ENCODE data around the gene TOP2A.
"Not testable (repeated sequence)": the region's sequence is repeated elsewhere in the genome, so short reads cannot be mapped to it uniquely, and the experiment has no call there.

TOP2A gene

DNA sequence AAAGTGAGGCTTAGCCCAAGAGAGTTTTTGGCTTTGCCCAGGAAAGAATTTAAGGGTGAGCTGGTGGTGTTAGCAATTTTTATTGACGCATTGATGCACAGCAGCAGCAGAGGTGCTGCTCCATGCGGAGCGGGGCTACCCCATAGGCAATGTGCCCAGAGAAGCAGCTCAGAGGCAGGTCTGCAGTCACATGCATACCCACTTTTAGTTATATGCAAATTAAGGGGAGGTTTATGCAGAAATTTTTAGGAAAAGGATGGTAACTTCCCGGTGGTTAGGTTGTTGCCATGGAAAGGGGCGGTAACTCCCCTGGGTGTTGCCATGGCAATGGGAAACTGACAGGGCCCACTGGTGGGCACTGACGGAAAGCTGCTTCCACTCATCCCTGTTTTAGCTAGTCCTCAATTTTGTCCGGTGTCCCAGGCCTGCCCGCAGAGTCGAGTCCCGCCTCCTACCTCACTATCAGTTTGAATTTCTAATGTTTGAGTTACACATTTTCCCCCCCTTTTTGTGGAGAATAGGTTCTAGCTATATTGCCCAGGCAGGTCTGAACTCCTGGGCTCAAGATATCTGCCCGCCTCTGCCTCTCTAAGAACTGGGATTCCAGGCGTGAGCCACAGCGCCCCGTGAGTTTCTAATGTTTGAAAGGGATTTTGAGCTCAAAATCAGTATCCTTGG, 42.7 kb downstream of the TOP2A start:
- no peak for DNase-seq

DNA sequence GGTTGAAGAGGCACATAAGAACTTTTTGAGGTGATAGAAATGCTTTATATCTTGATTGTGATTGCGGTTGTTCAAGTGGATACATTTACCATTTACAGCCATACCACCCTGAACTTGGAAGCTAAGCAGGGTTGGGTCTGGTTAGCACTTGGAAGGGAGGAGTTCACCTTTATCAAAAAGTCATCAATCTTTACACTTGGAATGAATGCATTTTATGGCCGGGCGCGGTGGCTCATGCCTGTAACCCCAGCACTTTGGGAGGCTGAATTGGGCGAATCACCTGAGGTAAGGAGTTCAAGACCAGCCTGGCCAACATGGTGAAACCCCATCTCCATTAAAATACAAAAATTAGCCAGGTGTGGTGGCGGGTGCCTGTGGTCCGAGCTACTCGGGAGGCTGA, 43.7 kb downstream of the TOP2A start:
- no peak for DNase-seq

DNA sequence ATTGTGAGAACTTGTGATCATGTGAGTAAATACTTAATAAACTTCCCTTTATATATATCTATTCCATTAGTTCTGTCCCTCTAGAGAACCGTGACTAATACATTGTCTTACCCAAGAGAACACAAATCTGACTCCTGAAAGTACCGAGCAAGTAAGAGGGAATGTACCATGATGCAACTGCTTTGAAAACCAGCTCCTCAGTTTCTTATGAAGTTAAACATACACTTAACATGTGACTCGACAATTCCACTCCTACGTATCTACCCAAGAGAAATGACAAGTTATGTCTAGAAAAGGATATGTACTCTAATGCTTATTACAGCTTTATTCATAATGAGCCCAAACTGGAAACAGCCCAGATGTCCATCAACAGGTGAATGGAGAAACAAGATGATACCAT, 44.4 kb downstream of the TOP2A start:
- DNase-seq = no peak

DNA sequence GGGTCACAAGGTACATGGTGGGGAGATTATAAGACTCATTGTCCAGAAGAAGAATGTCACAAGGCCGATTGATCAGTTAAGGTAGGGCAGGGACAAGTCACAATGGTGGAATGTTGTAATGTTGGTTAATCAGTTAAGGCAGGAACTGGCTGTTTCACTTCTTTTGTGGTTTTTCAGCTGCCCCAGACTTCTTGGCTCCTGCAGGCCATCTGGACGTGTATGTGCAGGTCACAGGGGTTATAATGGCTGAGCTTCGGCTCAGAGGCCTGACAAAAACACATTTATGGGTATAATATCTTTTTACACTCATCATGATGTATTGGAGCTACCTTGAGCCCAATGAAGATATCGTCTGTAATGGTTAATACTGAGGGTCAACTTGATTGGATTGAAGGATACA, 45.1 kb downstream of the TOP2A start:
- not testable (repeated sequence) for DNase-seq

DNA sequence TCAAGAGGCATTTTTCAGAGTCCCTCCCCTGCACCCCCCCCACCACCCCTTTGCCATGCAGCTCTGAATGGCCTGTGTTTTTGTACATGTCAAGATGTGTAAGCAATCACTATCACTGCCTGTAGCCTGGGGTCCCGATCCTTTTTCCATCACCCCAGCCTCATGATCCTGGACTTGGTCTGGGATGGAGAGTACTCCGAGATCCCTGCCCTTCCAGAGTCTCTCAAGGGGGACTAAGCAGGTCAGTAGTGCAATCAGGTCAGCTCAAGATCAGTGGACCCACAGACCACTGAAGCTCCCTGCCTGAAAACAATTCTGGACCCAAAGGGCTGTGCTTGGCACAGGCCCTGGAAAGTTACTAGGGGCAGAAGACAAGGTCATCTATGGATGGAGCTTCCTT, 45.7 kb downstream of the TOP2A start:
- DNase-seq = no peak

DNA sequence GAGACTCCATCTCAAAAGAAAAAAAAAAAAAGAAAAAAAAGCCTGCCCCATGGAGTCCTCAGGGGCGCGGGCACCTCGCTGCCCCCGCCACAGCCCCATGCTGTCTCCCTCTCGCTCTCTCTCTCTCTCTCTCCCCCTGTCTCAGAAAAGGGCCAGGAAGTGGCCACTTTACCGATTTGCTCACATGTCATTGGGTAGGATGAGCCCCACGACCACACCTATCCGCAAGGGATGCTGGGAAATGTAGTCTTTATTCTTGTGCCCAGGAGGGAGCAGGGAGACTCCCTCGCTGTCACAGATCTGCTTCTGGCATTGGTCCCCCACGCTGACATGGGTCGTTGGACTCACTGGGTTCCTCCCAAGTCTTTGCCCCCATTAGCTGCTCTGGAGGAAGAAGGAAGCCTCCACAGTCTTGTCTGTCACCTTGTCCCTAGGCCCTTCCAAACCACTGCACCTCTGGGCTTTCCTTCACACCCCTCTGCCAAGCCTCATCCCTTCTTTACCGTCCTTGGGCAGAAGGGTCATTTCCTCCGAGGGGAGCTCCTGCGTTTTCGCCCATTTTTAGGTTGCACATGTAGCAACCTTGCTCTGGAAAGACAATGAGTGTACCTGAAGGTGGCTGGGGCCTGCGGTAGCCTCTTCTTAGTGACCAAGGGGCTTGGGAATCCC, 46.3 kb downstream of the TOP2A start:
- DNase-seq = no peak

DNA sequence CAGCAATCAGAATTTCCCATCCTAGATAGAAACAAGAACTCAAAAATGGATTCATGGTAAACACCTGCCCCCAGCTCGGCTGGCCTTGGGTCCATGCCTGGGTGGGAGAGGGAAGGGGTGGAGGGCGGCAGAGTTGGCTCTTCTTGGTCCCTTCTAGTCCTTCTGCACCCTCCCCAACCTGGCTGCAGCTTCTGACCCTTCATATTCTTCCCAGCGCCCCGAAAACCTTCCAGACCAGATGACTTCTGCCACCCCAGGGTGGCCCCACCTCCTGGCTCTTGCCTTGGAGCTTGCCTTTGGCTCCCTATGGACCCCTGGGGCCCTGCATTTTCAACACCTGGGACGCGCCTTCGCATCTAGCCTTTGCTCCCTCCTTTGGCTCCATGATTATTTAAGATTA, 47.8 kb downstream of the TOP2A start:
- no peak for DNase-seq

DNA sequence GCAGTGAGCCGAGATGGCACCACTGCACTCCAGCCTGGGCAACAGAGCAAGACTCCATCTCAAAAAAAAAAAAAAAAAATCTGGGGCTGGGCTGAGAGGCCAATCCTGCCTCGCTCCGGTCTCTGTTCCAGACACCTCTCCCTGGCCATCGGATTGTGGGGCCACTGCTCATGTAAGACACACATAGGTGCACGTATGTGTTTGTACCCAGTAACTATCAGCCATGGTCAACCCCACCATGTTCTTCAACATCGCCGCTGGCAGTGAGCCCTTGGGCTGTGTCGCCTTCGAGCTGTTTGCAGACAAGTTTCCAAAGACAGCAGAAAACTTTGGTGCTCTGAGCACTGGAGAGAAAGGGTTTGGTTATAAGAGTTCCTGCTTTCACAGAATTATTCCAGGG, 50.0 kb downstream of the TOP2A start:
- not testable (repeated sequence) for DNase-seq

DNA sequence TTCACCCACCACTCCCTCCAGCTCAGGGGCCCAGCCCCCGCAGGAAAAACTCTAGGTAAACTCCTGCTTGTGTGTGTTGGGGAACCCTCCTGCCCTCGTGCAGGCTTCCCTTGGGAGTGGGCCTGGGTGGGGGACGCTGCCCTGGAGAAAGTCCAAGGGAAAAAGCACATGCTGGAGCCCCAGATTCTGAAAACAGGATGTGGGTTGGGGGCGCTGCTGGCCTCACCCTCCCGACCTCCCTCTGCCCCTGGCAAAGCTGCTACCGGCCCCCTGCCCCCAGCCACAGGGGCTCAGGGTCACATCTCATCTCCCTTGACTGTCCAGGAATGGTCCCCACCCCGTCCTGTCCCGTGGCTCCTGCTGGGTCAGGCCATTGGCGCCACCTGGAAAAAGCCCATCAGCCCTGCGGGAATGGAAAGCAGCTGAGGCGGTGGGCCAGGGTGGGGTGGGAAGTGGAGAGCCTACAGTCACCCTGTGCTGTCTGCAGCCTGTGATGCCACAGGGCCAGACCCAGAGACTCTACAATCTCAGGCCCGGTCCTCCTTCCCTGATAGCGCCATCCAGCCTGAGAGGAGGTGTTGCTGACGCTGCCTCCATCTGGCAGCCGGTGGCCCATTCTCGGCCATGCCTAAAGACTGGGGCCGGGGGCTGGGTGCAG, 50.7 kb downstream of the TOP2A start:
- DNase-seq = no peak

DNA sequence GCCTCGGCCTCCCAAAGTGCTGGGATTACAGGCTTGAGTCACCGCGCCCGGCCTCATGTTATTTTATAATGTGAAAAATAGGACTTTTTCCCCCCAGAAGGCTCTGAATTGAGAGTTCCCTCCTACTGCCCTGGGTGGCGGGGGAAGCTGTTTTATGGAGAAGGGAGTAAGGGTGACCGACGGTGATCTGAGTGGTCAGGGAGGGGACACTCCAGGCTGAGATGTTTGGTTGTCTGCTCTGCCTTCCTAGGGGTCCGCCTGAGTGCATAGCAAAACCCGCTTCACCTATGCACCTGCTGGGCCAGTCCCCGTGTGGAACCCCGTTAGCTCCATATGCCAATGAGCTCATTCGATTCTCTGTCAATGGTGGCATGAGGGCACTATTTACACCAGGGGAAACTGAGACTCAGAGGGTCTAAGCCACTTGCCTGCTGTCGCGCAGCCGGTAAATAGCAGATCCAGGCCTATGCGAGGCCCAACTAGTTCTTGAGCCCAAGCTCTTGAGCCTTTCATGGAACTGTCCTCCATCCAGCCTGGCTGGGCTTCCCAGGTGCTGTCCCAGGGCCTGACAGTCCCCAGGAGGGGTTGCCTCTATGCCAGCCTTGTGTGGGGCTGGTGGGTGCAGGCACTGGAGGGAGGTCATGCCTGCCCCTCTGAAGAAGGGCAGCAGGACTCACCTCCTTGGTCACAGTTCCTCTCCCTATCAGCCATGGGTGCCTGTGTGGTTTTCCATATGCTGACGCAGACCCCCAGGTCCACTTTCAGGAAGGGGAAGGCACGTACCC, 51.4 kb downstream of the TOP2A start:
- no peak for DNase-seq

DNA sequence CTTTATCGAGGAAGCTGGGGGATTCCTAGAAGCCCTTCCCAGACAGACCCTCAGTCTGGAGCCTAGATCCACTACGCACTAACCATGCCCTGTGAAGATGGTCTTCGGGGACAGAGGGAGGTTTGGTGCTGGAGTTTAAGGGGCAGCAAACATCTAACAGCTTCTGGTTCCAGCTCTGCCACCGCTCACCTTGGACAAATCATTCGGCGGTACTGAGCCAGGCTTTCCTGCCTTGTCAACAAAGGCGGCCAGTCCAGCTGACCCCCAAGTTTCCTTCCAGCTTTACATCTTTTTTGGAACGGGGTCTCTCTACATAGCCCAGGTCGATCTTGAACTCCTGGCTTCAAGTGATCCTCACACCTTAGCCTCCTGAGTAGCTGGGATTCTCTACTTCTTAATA, 52.8 kb downstream of the TOP2A start:
- DNase-seq = no peak

DNA sequence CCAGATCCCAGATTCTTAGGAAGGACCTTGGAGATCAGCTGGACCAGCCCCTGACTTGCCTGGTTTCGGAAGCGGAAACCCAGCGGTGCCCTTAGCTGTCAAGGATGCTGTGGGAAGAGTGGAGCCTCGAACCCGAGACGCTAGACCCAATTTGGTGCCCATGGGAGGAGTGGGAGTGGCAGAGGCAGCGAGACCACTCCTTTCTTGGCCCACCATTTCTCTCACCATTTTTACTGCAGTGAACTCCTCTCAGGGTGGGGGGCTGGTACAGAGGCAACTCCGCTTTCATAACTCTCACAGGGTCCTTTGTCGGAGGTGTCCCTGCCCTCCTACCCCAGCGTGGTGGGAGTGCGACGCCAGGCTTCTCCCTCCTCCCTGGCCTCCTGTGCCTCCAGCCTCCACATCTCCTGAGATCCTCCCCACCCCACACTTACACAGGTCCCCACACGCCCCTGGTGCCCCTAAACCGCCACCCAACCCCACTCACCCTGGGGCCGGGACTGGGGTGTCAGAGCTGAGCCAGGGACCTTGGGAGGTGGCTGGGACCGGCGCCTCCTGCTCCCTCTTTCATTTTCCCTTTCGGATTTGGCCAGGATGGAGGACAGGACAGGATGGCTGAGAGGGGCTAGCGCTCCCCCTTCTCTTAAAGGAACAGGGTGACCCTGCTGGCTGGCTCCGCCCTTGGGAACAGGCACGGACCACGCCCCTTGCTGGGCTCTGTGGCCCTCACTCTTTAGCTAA, 53.4 kb downstream of the TOP2A start, which contains the start of gene GJD3:
GJD3 (minus strand) TSS at position 617 of the 741 bp plus-strand sequence. CDS start 922 bp downstream, outside the sequence.
- no peak for DNase-seq

DNA sequence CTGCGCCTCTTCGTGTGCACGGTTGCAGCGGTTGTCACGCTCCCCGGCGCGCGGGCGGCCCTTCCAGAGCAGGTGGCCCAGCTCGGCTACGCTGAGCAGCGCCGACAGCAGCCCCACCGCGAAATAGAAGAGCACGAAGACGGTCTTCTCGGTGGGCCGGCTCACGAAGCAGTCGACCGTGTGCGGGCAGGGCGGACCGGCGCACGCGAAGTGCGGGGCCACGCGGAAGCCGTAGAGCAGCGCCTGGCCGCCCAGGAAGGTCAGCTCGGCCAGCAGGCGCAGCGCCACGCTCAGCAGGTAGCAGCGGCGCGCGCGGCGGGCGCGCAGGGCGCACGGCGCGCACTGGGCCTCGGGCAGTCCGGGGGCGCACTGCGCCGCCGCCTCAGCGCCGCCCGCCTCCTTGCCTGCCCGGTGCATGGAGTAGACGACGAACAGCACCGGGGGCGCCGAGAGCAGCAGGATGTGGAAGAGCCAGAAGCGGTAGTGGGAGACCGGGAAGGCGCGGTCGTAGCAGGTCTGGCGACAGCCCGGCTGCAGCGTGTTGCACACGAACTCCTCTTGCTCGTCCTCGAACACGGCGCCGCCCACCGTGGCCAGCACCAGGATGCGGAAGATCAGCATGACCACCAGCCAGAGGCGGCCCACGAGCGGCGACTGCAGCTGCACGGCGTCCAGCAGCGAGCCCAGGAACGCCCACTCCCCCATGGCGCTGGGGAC, 54.4 kb downstream of the TOP2A start:
- no peak for DNase-seq

DNA sequence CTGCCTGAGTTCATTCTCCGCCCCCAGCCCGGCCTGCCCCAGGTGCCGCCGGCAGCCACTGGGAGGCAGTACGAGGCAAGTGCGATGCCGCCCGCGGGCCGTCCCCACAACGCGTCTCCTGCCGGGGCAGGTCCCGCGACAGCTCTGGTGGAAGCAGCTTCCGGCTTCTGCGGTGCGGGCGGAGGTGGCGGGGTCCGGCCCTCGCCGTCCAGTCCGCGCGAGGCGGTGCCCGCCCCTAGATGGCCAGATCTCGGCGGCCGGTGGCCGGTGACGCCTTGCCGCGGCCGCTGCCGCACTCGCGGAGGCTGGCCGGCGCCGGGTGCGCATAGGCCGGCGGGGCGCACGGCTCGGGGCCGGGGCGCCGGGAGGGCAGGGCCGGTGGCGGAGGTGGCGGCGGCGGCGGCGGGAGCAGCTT, 55.0 kb downstream of the TOP2A start:
- DNase-seq = peak; percentile 9

DNA sequence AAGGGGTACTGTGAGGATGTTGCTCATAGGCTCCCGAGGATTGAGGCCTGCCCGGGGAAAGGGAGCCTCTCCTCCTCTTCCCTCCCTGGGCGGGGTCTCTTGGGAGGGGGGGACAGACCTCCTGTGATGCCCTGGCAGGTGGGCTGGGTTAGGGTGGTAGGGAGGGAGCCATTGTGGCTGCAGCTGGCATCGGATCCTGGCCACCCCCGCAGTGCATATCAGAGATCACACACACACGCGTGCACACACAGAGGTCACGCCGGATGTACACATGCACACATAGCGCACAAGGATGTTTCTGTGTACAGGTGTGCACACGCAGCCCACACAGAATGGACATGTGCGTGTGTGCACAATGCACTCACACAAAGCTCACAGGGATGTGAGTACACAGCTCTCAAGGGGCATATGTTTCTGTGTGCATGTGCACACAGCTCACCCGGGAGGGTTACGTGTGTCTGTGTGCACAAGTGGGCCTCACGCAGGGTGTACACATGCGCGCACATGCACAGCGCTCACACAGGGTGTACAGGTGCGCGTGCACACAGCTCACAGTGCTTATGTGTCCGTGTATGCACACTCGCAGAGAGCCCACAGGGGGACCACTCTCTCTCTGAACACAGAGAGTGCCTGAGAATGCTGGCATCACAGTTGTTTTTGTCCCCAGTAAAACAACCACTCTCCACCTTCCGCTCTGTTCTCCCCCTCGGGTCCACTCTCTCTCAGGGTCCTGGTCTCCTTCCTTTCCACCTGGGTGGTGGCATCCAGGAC, 55.6 kb downstream of the TOP2A start:
- DNase-seq = no peak

DNA sequence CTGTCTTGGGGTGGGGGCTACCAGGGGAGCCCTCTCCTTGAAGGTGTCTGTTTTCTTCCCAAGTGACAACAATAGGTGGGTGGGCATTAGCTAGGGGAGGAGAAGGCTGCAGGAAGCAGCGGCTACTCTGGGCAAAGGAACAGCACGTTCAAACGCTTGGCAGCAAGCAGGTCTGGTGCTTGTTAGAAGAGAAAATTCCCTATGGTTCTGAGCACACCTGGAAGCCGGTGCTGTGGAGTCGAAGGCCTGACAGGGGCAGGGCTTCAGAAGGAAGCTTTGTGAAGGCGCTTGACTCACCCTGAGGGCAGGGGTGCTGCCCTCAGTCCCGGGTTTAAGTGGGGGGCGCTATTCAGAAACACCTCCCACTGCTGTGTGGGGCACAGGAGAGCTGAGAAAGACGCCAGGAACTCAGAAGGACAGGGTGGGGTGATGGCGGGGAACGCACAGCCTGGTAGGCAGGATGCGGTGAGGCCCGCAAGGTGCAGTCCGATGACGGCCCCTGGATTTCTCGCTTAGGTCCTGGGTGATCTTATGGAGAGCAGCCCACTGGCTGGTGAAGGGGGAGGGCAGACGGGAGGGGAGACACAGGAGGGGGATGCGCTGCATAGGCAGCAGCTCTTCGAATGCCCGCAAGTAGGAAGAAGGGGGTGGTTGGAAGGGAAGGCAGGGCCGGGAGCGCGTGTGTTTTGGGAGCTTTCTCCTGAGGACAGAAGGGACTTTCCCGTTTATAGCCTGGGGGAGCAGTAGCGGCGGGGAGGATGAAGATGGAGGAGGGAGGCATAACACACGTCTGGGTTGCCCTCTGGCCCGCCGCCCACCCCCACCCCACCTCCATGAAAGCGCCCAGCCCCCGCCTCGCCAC, 56.4 kb downstream of the TOP2A start:
- no peak for DNase-seq

DNA sequence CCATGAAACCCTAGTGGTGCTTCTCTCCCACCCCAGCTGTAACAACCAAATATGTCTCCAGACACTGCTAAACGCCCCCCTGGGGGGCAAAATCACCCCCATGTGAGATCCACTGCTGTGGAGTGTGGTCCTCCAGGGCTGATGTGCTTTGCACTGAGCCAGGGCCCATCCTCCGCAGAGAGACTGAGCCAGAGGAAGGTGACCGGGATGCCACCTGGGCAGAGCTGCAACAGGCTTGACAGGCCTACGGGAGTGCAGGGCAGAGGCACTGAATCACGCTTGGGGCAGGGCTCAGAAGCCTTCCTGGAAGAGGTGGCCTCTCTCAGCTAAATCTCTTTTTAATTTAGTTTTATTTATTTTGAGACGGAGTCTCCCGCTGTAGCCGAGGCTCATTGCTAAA, 57.6 kb downstream of the TOP2A start:
- DNase-seq = no peak

DNA sequence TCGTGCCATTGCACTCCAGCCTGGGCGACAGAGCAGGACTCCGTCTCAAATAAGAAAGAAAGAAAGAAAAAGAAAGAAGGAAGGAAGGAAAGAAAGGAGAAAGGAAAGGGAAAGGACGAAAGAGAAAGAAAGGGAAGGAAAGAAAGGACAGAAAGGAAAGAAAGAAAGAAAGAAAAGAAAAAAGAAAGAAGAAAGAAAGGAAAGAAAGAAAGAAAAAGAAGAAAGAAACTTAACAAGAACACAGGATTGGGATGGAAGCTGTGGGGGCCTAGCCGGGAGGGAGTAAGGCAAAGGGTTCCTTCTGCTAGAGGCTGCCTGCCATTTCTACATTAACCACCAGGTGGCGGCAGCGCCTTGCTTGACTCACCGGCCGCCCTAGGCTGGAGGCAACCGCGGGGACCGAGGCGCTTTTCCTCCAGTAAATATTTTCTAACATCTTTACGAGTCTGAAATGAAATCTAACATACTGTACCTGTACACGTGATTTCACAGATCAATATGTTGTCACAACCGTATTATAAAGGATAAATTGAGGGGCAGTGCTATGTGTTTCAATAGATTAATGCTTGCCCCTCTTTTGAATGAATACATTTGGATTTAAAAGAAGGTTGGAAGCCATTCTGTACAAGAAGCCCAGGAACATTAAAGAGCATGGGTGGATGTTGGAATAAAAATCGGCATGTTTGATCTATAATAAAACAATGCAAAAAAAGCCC, 59.2 kb downstream of the TOP2A start:
- peak; percentile 42 for DNase-seq
